Lower leg skin (tissue), 4 donors: ENCODE data around the gene TULP4. TPM values are rescaled to one million over a fixed set of nuclear protein-coding genes. Genes with fewer than 3 reads are reported as not detected.
"Not testable (repeated sequence)": the region's sequence is repeated elsewhere in the genome, so short reads cannot be mapped to it uniquely, and the experiment has no call there.

Experiments
- DNase-seq, 2 donors: peaks; one replicate each; pipeline ENCODE4 v3.0.0-alpha.2; 2019; ENCODE audit warnings: low spot score in 2 of 2
- H3K4me3 ChIP-seq: fragments of 200-600 bp; sonication (generic); 2 replicates; pipeline ENCODE4 v1.5.1; 2017; ENCODE audit warnings: mild to moderate bottlenecking, low read depth; ENCODE audit not compliant: poor library complexity, severe bottlenecking
- CTCF ChIP-seq, 3 donors: fragments of 450-650 bp; IDR thresholded peaks; one replicate each; pipeline ENCODE4 v1.5.1; 2016; ENCODE audit warnings: antibody characterized with exemption in 3 of 3, mild to moderate bottlenecking in 3 of 3, moderate library complexity in 2 of 3
- POLR2A ChIP-seq, 2 donors: fragments of 450-650 bp; IDR thresholded peaks; one replicate each; pipeline ENCODE4 v1.6.1; 2016 to 2017; ENCODE audit warnings: antibody characterized with exemption in 2 of 2, mild to moderate bottlenecking in 1 of 2, moderate library complexity in 1 of 2
- WGBS, 2 donors: methylation state at CpG; one replicate each; pipeline ENCODE4 v1.1.5; 2018; 5-methylcytosine and 5-hydroxymethylcytosine counted together
- intact Hi-C: fragments of 100-400 bp; cut with DNase I; formaldehyde crosslinking; loops from one replicate; pipeline ENCODE4 v1.15.0; 2023; ENCODE audit warnings: low total_unique reads
- total RNA-seq, 4 donors: library from RNA; depleted of rRNA; stranded (reverse); fragments of >200 nt; gene quantifications; one replicate each; pipeline ENCODE4 v1.1.0, GENCODE V29; 2016

TULP4 gene
- total RNA-seq, 4 donors from 2014 or later = 141 to 198 (median 148) TPM

- TF ChIP-seq CTCF (IDR thresholded peaks at IDR 0.05) (no peak), POLR2A (IDR thresholded peaks at IDR 0.05) (no peak)
- no peak overlapping the region for H3K4me3 ChIP-seq
- WGBS, 2 donors = 80 to 84% methylated on average over 3 of the region's 3 CpGs
- intact Hi-C loops = no loop called here
- no peak for DNase-seq
Observed at GRCh38 chr6:158398252-158399024, 86.2 kb downstream of the TULP4 start.

GRCh38 chr6:158399040-158399700, 86.9 kb downstream of the TULP4 start:
- TF ChIP-seq CTCF (IDR thresholded peaks at IDR 0.05) = no peak
- no peak for TF ChIP-seq POLR2A (IDR thresholded peaks at IDR 0.05)
- no peak overlapping the region for H3K4me3 ChIP-seq
- WGBS, 2 donors = 93 to 95% methylated on average over 3 of the region's 3 CpGs
- intact Hi-C loops = no loop called here
- no peak for DNase-seq

- H3K4me3 ChIP-seq = no peak overlapping the region
- no peak for TF ChIP-seq CTCF (IDR thresholded peaks at IDR 0.05)
- no peak for TF ChIP-seq POLR2A (IDR thresholded peaks at IDR 0.05)
- DNase-seq = no peak
- intact Hi-C loops = no loop called here
Observed at GRCh38 chr6:158402184-158402583, 89.9 kb downstream of the TULP4 start.

GRCh38 chr6:158405321-158405831, 93.1 kb downstream of the TULP4 start:
- 59 to 77% methylated on average over 12 of the region's 12 CpGs for WGBS, 2 donors
- intact Hi-C loops, H3K4me3 ChIP-seq: not testable (repeated sequence)

GRCh38 chr6:158405933-158406332, 93.7 kb downstream of the TULP4 start:
- TF ChIP-seq CTCF (IDR thresholded peaks at IDR 0.05) = no peak
- no peak for TF ChIP-seq POLR2A (IDR thresholded peaks at IDR 0.05)
- no peak for DNase-seq
- intact Hi-C loops = no loop called here
- 88 to 94% methylated on average over 2 of the region's 2 CpGs for WGBS, 2 donors
- no peak overlapping the region for H3K4me3 ChIP-seq

More at GRCh38 chr6:158405321-158405831, 93.1 kb downstream of the TULP4 start:
- DNase-seq = not testable (repeated sequence)

GRCh38 chr6:158406736-158407135, 94.5 kb downstream of the TULP4 start:
- 88 to 92% methylated on average over 2 of the region's 2 CpGs for WGBS, 2 donors
- intact Hi-C loops = no loop called here
- H3K4me3 ChIP-seq = no peak overlapping the region
- TF ChIP-seq POLR2A (IDR thresholded peaks at IDR 0.05) (no peak), CTCF (IDR thresholded peaks at IDR 0.05) (no peak)
- DNase-seq = no peak
